Mucosa of descending colon (tissue), 3 donors: ENCODE measurements around the gene TMEM181. TPM values are rescaled to one million over a fixed set of nuclear protein-coding genes. Genes with fewer than 3 reads are reported as not detected.
"Not testable (repeated sequence)": the region's sequence is repeated elsewhere in the genome, so short reads cannot be mapped to it uniquely, and the experiment has no call there.

Experiments
- ATAC-seq: fragments of 200-7000 bp; cut with Tn5 transposase; one replicate; pipeline ENCODE4 v1.9.1; 2020; ENCODE audit warnings: mild to moderate bottlenecking, moderate library complexity
- DNase-seq, 3 donors: peaks; one replicate each; pipeline ENCODE4 v3.0.0-alpha.2; 2020
- H3K36me3 ChIP-seq: fragments of 200-600 bp; one replicate; pipeline ENCODE4 v1.8.0; 2021; ENCODE audit warnings: low read depth, mild to moderate bottlenecking
- H3K4me1 ChIP-seq: fragments of 200-600 bp; one replicate; pipeline ENCODE4 v1.8.0; 2021; ENCODE audit warnings: low read depth, mild to moderate bottlenecking
- H3K4me3 ChIP-seq: fragments of 200-600 bp; one replicate; pipeline ENCODE4 v1.8.0; 2021; ENCODE audit warnings: mild to moderate bottlenecking
- H3K9me3 ChIP-seq: fragments of 200-600 bp; one replicate; pipeline ENCODE4 v1.8.0; 2021; ENCODE audit warnings: mild to moderate bottlenecking
- intact Hi-C, 2 donors: fragments of 100-400 bp; cut with DNase I in 1 of 2; cut with micrococcal nuclease in 1 of 2; formaldehyde crosslinking; loops; one replicate each; pipeline versions ENCODE4 v1.11.0 to v1.11.1; 2022; cut with DNase I, micrococcal nuclease
- total RNA-seq, 3 donors: library from RNA; stranded (reverse); fragmentation: NEBNext Ultra II Directional in 2 of 3; extraction: Animal tissue kit (Norgen Biotek cat#: 25700) in 2 of 3; gene quantifications; one replicate each; pipeline versions ENCODE4 v1.2.1 to v1.2.4, GENCODE V29; 2021 to 2023
- TF ChIP-seq, protein P1 (sequence below): fragments of 200-600 bp; IDR thresholded peaks from one replicate; pipeline ENCODE4 v1.8.0; 2022; ENCODE audit warnings: antibody characterized with exemption, mild to moderate bottlenecking
- donor health status: DM: no; HTN: no; CAD: no; lungs with moderate emphysema.
- donor health status: DM: no; HTN: no; CAD: no.
- donor health status: DM: no; HTN: yes; CAD: no.

TMEM181 gene
- total RNA-seq, 3 donors from 2014 or later, result 35.7 to 47.8 (median 39.4) TPM

DNA sequence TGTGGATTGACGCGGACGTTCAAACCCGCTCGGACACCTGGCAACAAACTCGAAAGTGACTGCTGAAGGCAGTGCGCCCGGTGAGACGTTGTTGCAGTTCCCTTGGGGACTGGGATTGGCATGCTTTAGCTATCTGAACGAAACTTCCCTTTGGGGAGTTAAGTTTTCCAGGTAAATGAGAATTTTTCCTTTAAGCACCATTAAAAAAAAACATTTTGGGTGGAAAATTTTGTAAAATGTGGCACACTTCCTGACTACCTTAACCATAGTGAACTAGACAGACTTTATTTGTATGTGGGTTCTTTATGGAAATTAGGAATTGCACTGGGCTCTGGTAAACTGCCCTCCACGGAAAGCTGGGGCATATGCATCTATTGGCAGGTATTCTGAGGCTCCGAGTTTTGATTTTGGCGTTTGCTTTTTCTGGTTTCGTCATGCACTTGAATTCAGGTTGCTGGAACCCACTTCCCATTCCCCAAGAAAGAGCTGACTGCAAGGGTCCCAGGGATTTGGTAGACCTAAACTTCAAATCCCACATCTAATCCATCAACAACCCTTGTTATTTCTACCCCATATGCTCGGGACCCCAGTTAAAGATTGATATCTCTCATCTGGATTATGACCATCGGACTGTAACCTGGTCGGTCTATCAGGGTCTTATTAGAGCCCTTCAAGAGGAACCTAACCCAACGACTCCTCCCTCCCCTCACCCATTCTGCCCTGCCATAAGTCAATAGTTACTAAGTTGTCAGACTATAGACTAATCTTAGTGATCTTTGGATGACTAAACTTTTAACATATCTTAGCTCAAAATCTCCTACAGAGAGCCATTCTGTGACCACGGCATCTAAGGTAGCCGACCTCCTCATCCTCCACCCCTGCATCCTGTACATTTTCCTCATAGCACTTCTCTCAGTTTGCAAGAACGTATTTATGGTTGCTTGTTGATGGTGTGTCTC is 85.5 kb downstream of the TMEM181 start:
- no peaks in the 10 kb centered on the region for H3K36me3 ChIP-seq
- H3K9me3 ChIP-seq, result no peaks in the 10 kb centered on the region
- TF ChIP-seq, protein P1, sequence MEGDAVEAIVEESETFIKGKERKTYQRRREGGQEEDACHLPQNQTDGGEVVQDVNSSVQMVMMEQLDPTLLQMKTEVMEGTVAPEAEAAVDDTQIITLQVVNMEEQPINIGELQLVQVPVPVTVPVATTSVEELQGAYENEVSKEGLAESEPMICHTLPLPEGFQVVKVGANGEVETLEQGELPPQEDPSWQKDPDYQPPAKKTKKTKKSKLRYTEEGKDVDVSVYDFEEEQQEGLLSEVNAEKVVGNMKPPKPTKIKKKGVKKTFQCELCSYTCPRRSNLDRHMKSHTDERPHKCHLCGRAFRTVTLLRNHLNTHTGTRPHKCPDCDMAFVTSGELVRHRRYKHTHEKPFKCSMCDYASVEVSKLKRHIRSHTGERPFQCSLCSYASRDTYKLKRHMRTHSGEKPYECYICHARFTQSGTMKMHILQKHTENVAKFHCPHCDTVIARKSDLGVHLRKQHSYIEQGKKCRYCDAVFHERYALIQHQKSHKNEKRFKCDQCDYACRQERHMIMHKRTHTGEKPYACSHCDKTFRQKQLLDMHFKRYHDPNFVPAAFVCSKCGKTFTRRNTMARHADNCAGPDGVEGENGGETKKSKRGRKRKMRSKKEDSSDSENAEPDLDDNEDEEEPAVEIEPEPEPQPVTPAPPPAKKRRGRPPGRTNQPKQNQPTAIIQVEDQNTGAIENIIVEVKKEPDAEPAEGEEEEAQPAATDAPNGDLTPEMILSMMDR, result no peak
- H3K4me1 ChIP-seq, result peaks cover 16% of the 10 kb centered on the region
- intact Hi-C loops, result no loop called here
- ATAC-seq, result no peak
- DNase-seq, result peak in 1 of 3 donors; percentile 1
- peak overlapping the region; percentile 93 for H3K4me3 ChIP-seq

GRCh38 chr6:158646023-158646910 is 86.4 kb downstream of the TMEM181 start:
- Histone ChIP-seq H3K9me3 (no peaks in the 10 kb centered on the region), H3K4me3 (no peak overlapping the region), H3K36me3 (no peaks in the 10 kb centered on the region), H3K4me1 (peaks cover 16% of the 10 kb centered on the region)
- peak in 1 of 3 donors; percentile 22 for DNase-seq
- intact Hi-C loops, result no loop called here
- no peak for ATAC-seq
- TF ChIP-seq, protein P1, result no peak

GRCh38 chr6:158647501-158647900 is 87.6 kb downstream of the TMEM181 start:
- ATAC-seq (no peak), DNase-seq (no peak)
- intact Hi-C loops, result no loop called here
- Histone ChIP-seq H3K9me3 (no peaks in the 10 kb centered on the region), H3K36me3 (no peaks in the 10 kb centered on the region), H3K4me3 (no peak overlapping the region), H3K4me1 (peaks cover 9% of the 10 kb centered on the region)
- TF ChIP-seq, protein P1, result no peak

GRCh38 chr6:158648682-158649131 is 88.8 kb downstream of the TMEM181 start:
- Histone ChIP-seq H3K4me3 (no peak overlapping the region), H3K9me3 (no peaks in the 10 kb centered on the region), H3K36me3 (no peaks in the 10 kb centered on the region), H3K4me1 (no peaks in the 10 kb centered on the region)
- ATAC-seq, result no peak
- intact Hi-C loops, result no loop called here
- no peak for DNase-seq
- TF ChIP-seq, protein P1, result no peak

GRCh38 chr6:158649289-158650143 is 89.6 kb downstream of the TMEM181 start, which contains the start of gene SYTL3:
Gene SYTL3, plus strand, starts transcription at chr6:158650054. Its CDS starts 13,215 bp downstream, at chr6:158663269.
- DNase-seq (peak; percentile 55 to 84 (median 68)), ATAC-seq (peak; percentile 61)
- Histone ChIP-seq H3K9me3 (no peaks in the 10 kb centered on the region), H3K4me3 (no peak within 1 kb of the TSS), H3K36me3 (no peaks in the 10 kb centered on the region), H3K4me1 (peaks cover under 1% of the 10 kb centered on the region)
- TF ChIP-seq, protein P1, result no peak
- intact Hi-C loops, result no loop called here

GRCh38 chr6:158651981-158652737 is 92.3 kb downstream of the TMEM181 start:
- H3K36me3 ChIP-seq, DNase-seq, H3K4me3 ChIP-seq, intact Hi-C loops, H3K9me3 ChIP-seq, ATAC-seq: not testable (repeated sequence)
- peaks cover 19% of the 10 kb centered on the region for H3K4me1 ChIP-seq
